HG03064 (cell line): ENCODE measurements around the gene TRERF1.

Experiments
- ATAC-seq: cut with Tn5 transposase; IDR thresholded peaks from one replicate; pipeline ENCODE4 v1.9.1; 2021; ENCODE audit warnings: low read depth; ENCODE audit not compliant: unreplicated experiment

The TRERF1 gene

DNA sequence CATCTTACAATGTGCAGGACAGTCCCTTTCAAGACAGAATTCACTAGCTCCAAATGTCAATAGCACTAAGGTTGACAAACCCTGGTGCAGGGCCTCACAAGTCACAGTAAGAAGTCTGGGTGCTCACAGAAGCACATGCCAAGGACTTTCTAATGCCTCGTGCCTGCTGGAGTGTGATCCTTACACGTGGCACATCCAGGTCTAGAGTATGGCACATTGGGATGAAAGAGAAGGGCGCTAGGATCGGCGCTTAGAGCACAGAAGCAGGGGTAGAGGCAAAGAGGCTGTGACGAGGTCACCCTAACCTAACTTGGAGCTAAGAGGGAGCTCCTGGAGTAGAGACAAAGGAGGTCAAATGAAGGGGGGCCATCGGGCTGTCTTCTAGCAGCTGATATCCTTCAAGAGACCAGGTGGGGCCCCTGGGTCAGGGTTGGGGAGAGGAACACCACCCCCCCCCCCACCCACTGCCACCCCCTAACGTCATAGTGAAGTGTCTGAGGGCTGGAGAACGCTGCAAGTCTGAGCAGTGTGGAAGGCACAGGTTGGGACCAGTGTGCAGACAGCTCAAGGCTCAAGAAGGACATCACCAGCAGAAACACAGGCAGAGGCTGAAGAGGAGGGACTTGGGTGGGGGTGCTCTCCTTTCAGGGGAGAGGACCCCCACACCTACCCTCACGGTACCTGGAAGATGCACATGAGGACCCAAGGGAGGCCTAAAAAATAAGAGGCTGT is 136.3 kb downstream of the TRERF1 start:
- no peak for ATAC-seq

- no peak for ATAC-seq
These were observed 137.0 kb downstream of the TRERF1 start for GRCh38 chr6:42314571-42315258.

DNA sequence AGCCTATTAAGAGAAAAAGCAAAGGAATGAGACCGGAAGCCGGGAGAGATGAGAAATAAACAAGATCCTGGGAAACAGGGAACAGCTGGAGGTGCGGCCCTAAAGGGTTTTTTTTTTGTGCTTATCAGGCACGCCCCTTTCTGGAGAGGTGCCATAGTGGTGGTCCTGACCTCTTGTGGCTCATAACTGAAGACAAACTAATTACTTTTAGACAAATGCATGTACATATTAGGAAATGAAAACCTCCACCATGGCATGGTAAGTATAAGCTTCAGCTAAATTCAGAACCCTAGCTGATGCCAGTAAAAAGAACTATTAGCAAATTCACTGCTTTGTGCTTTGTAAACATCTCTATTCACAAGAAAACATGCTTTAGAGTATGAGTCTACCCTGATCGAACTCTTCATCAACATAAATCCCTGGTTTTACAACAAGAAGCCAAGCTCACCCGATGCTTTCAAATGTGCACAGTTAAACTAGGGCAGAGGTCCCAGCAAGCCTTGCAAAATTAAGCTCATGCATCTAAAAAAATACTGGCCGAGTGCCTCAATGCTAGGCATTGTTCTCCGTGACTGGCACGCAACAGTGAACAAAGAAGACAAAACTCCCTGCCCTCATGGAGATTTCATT is 137.7 kb downstream of the TRERF1 start:
- ATAC-seq, result no peak

- ATAC-seq, result no peak
These were observed 138.7 kb downstream of the TRERF1 start for GRCh38 chr6:42313038-42313437.

GRCh38 chr6:42307141-42307470 is 144.6 kb downstream of the TRERF1 start:
- no peak for ATAC-seq

DNA sequence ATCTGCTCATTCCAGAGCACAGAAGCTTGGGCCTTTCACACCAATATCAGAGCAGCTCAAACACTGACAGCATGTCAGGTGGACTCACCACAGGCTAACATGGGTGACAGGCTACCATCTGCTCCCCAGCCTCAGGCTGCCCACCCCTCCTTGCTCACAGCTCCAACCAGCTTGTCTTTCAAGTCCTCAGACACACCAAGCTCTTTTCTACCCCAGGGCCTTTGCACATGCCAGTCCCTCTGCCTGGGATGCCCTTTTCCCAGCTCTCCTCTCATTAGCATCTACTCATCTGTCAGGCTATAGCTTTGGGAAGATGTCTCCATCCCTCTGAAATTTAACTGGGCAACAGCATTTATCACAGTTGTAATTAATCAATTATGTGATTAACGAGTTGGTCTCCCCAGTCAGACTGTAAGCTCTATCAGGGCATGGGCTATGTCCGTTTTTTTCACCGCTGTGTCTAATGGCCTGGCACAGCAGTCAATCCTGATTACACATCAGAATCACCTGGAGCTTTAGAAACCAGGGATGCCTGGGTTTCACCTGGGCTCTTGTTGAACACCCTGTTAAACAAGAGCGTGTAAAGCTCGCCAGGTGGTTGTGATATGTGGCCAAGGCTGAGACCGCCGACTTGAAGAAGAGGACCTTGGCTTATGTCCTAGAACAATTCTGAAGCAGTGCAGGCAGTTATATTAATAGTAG is 145.1 kb downstream of the TRERF1 start:
- ATAC-seq, result no peak

GRCh38 chr6:42304053-42304712 is 147.5 kb downstream of the TRERF1 start:
- no peak for ATAC-seq

- ATAC-seq, result no peak
These were observed 149.3 kb downstream of the TRERF1 start for GRCh38 chr6:42302411-42302810.

DNA sequence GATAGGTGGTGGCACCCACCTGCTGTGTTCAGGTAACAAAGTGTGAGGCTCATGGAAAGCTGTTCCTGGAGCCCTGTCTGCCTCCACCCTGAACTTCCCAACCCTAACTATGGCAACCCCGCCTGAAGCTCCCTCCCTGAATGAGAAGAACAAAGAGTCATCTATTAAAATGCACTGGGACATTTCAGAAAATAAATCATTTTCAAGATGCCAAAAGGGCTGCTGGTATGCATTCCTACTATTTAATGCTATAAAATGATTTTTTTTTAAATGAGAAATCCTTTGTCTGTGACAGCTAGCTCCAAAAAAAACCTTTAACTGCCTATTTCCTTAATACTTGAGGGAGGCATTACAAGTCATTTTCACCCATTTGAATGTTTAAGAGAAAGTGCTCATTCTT is 149.7 kb downstream of the TRERF1 start:
- ATAC-seq, result no peak

GRCh38 chr6:42300701-42301100 is 151.0 kb downstream of the TRERF1 start:
- no peak for ATAC-seq

- ATAC-seq, result no peak
These were observed 151.5 kb downstream of the TRERF1 start for GRCh38 chr6:42300185-42300584.

DNA sequence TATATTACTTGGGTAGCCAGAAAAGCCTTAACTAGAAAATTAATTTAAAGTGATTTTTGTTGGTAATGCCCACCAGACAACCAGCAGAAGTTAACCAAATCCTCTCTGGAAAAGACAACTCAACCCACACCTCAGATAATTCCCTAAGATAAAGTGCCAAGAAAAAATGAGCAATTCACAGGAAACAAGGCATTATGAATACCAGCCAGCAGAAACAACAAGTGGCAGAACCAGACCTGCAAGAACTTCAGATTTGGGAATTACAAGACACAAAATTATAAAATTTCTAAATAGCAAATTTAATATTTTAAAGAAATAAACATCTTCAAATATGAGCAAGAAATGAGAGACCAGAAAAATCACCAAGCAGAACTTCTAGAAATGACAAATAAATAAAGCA is 154.1 kb downstream of the TRERF1 start:
- ATAC-seq, result no peak

- ATAC-seq, result no peak
These were observed 155.1 kb downstream of the TRERF1 start for GRCh38 chr6:42296614-42297013.

- ATAC-seq, result no peak
These were observed 156.0 kb downstream of the TRERF1 start for GRCh38 chr6:42295677-42296076.

DNA sequence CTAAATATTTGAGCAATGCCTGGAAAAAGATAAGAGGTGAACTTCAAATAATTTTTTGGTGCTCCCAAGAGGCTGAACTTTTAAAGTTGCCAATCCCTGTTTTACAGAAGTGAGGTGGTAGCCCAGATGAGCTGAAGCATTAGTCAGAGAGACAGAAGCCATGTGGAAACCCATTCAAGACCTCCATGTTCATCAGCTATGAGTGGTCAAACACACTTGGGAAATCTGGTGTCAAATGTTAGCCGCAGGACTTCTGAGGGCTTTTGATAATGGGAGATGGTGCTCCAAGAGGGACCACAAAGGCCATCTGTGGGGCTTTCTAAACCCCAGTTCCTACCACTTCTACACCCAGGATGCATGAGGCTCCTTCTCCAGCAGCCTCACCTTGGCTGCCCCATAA is 156.5 kb downstream of the TRERF1 start:
- no peak for ATAC-seq

- ATAC-seq, result no peak
These were observed 157.0 kb downstream of the TRERF1 start for GRCh38 chr6:42294759-42295158.

DNA sequence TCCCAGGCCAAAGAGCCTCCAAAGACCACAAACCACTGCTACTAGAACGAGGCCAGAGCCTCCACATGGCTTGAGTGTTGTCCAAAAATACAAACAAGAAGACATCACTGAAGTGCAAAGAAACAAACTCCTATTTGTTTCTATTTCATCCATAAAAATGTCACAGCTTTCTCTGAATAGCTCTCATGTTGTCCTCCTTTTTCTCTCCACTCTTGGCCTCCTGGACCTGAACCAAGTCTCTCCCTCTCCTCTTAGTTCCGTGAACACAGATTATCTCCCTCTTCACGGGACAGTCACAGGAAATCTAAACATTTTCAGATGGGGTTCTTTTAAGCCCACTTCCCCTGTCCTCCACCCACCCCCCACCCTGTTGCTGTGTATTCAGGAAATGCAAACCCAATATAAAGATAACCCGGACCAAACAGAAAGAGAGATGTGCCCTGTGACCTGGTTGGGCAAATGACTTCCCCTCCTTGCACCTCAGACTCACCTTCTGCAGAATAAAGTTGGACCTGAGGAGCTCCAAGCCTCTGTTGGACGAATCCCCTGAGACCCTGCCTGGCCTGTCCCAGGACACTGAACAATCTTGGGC is 158.2 kb downstream of the TRERF1 start:
- no peak for ATAC-seq

DNA sequence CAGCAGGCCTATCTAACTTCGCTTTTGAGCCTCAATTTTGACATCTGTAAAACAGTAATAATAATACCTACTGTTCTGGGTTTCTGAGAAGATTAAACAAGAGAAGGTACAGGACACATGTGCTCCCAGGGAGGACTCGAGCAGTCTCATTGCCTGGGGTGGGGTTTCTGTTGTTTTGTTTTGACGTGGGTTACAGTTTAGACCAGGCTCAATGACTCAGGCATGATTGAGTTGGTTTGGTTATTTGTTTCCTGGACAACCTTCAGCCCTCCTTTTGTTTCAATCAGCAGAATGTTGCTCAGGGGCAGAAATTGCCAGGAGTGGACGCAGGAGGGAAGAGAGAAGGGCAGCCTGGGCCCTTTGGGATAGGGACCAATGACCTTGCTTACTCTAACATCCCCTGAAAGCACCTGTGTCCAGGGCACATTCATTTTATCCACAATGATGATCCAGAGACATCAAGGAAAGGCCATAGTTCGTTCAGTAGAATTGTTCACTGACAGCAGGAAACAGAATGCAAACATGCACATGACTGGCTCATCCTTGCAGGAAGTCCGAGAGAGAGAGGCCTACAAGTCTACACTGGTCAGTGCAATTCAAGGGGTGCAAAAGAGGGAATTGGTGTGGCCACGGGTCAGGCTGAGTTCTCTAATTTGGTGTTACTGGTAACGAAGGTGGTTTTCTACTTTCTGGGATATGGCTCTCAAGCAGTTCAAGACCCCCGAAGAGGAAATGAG is 159.6 kb downstream of the TRERF1 start:
- no peak for ATAC-seq

- ATAC-seq, result no peak
These were observed 164.0 kb downstream of the TRERF1 start for GRCh38 chr6:42287756-42288155.

DNA sequence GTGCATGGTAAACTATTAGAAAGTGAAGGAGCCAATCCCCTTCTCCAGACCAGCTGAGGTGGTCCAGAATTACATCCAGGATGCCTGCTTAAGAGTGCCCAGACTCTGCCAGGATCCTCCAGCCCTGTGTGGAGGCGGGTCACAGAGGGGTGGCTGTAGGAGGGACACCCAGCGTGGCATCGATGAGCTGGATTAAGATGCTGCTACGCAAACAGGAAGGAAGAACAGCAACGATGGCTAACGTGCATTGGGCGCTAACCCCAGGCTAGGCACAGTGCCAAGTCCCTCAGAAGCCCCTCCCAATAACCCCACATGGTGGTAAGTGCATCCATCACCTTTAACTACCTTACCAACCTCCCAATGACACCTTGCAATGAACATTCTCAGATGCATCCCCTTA is 170.2 kb downstream of the TRERF1 start:
- no peak for ATAC-seq
